BJ (cell line): ENCODE data around the gene SMR3A. TPM values are rescaled to one million over a fixed set of nuclear protein-coding genes. Genes with fewer than 3 reads are reported as not detected.

ENCODE experiments used
- CTCF ChIA-PET: fragments of 350-600 bp; formaldehyde crosslinking; extraction: SDS; loops from one replicate; lab custom pipeline; 2021; ENCODE audit warnings: antibody characterized with exemption, inconsistent platforms; lab: Yijun Ruan, JAX
- POLR2A ChIA-PET: fragments of 300-600 bp; sonication (Branson Sonifier 250); formaldehyde crosslinking; extraction: SDS; loops from one replicate; lab custom pipeline; 2021; ENCODE audit warnings: antibody characterized with exemption; lab: Charles Lee
- DNase-seq: peaks from one replicate; pipeline ENCODE4 v3.0.0-alpha.2; 2011; ENCODE audit warnings: low read depth
- H3K27me3 ChIP-seq: 2 replicates; pipeline ENCODE4 v1.6.0; 2011; ENCODE audit warnings: low read length; ENCODE audit not compliant: control insufficient read depth, insufficient read depth
- H3K36me3 ChIP-seq: 2 replicates; pipeline ENCODE4 v1.5.1; 2011; ENCODE audit warnings: low read length; ENCODE audit not compliant: control insufficient read depth, insufficient read depth
- H3K4me3 ChIP-seq: 2 replicates; pipeline ENCODE4 v1.5.1; 2011; ENCODE audit warnings: low read depth, mild to moderate bottlenecking, control low read depth, low read length
- polyA plus RNA-seq: library from polyadenylated mRNA; depleted of rRNA; stranded (reverse); fragments of >200 nt; gene quantifications from 2 replicates; pipeline ENCODE4 v1.2.3, GENCODE V29; 2011
- TF ChIP-seq, protein P1 (sequence below): IDR thresholded peaks from 2 replicates; pipeline ENCODE4 v1.5.1; 2011; ENCODE audit warnings: low read depth, mild to moderate bottlenecking, control low read depth, inconsistent platforms, low read length, moderate library complexity; ENCODE audit not compliant: insufficient read depth

SMR3A gene
- polyA plus RNA-seq, 1 experiment, result not detected

GRCh38 chr4:70382691-70383181 is 22.2 kb downstream of the SMR3A start, which contains the start of gene SMR3B:
Gene SMR3B, plus strand, starts transcription at chr4:70383131. Its CDS starts 1,380 bp downstream, at chr4:70384511.
- Histone ChIP-seq H3K27me3 (no peaks in the 10 kb centered on the region), H3K36me3 (no peaks in the 10 kb centered on the region), H3K4me3 (no peak within 1 kb of the TSS)
- ChIA-PET POLR2A (no interaction called here), CTCF (no interaction called here)
- TF ChIP-seq, protein P1, sequence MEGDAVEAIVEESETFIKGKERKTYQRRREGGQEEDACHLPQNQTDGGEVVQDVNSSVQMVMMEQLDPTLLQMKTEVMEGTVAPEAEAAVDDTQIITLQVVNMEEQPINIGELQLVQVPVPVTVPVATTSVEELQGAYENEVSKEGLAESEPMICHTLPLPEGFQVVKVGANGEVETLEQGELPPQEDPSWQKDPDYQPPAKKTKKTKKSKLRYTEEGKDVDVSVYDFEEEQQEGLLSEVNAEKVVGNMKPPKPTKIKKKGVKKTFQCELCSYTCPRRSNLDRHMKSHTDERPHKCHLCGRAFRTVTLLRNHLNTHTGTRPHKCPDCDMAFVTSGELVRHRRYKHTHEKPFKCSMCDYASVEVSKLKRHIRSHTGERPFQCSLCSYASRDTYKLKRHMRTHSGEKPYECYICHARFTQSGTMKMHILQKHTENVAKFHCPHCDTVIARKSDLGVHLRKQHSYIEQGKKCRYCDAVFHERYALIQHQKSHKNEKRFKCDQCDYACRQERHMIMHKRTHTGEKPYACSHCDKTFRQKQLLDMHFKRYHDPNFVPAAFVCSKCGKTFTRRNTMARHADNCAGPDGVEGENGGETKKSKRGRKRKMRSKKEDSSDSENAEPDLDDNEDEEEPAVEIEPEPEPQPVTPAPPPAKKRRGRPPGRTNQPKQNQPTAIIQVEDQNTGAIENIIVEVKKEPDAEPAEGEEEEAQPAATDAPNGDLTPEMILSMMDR, result no peak
- DNase-seq, result no peak

GRCh38 chr4:70392057-70392776 is 31.7 kb downstream of the SMR3A start:
- POLR2A ChIA-PET, result no interaction called here

DNA sequence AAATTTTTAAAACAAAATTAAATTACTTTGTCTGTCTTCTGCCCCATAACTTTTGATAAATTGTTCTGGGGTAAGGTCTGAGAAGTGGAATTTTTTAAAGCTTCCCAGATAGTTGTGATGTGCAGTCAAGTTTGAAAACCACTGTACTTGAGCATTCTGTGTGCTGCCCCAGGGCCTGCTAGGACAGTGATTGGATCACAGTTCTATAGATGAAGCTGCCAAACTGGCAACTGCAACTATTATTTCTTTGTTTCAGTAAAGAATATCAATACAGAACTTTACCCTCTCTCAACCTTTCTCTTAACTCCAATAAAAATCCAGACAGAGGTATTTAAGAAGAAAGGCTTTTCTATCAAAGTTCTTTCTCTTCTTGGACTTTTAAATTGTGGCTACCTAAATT is 37.0 kb downstream of the SMR3A start, which contains the start of gene OPRPN:
OPRPN (plus strand) TSS at position 361 of the 400 bp plus-strand sequence. CDS start 1,346 bp downstream, outside the sequence.
- H3K27me3 ChIP-seq, result no peaks in the 10 kb centered on the region
- no peak within 1 kb of the TSS for H3K4me3 ChIP-seq
- CTCF ChIA-PET, result interaction anchor here (0.8 kb wide), 1 partner anchor 466 kb away, joined by 3 read pairs; no protein-coding TSS in a partner anchor
- TF ChIP-seq, protein P1, result no peak
- POLR2A ChIA-PET, result no interaction called here
- no peaks in the 10 kb centered on the region for H3K36me3 ChIP-seq
- DNase-seq, result no peak

More at GRCh38 chr4:70392057-70392776, 31.7 kb downstream of the SMR3A start:
- TF ChIP-seq, protein P1, result no peak
- no peaks in the 10 kb centered on the region for H3K36me3 ChIP-seq
- CTCF ChIA-PET, result no interaction called here
- H3K4me3 ChIP-seq, result no peak overlapping the region
- no peaks in the 10 kb centered on the region for H3K27me3 ChIP-seq
- DNase-seq, result no peak

DNA sequence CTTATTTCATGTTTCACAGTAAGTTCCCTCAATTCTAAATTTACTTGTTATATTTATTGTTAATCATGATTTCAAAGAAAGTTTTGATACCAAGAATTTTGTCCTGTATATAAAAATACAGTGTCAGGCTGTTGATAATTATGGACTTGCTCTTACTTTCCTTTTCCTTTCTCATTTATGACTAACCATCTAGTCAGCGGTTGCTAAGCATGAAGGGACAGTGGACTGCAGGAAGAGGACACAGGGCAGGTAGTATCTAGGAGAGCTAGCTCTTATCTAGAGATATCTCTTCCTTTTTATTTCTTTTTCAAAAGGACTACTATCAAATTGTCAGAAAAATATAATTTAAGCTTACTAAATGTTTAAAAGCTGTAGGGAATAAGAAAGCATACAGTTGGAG is 38.8 kb downstream of the SMR3A start:
- Histone ChIP-seq H3K4me3 (no peak overlapping the region), H3K27me3 (no peaks in the 10 kb centered on the region), H3K36me3 (no peaks in the 10 kb centered on the region)
- DNase-seq, result no peak
- TF ChIP-seq, protein P1, result no peak
- ChIA-PET POLR2A (no interaction called here), CTCF (no interaction called here)

DNA sequence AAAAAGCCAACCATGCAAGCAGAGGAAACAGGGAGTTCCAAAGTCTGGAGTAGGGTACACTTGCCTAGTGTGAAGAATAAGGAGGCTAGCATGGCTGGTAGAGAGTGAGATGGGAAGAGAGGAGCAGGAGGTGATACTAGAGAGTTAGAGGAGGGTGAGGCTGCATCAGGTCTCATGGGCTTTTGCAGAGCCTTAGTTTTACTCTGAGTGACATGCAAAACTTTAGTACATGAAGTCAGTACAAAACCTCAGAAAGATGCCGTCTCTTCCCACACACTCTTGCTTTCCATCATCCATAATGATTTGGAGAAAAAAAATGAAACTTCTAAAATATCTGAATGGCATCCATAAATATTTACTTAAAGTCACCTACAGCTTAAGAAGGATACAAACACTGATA is 42.2 kb downstream of the SMR3A start:
- ChIA-PET CTCF (no interaction called here), POLR2A (no interaction called here)
- H3K27me3 ChIP-seq, result no peaks in the 10 kb centered on the region
- H3K4me3 ChIP-seq, result no peak overlapping the region
- TF ChIP-seq, protein P1, result no peak
- no peak for DNase-seq
- H3K36me3 ChIP-seq, result no peaks in the 10 kb centered on the region
